Measurements from ENCODE around the gene ASPN.

ASPN gene

DNA sequence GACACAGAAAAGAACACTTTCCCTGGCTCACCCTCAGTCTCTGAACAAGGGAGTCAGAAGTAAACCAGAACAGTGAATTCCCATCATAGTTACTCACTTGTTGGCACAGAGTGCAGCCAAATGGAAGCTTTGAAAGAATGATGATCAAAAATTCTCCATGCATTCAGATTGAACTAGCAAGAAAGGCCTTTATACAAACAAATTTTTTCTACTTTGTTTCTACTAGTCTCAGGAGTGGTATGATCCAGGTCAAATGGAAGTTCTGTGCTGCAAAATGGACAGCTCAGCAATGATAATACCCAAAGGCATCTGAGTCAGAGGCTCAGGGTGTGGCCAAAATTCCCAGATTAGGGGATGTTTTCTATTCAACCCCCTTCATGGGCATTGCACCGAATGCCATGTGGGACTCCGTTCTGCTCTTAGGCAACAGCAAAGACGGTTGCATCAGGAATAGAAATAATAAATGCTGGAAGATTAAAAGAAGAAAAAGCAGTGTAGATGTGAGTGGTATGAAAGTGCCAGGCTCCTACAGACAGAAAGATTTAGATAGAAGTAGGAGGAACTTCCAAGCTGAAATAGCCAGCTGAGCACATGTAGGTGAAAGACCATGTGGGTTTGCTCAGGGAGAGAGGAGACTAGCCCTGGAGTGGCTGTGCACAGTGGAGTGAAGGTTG lies 24.0 kb upstream of the ASPN start:
- TF ChIP-seq EZH2 (IDR thresholded peaks at IDR 0.05; ENCODE audit: borderline replicate concordance, low read length) = no peak
- TF ChIP-seq, protein P1, sequence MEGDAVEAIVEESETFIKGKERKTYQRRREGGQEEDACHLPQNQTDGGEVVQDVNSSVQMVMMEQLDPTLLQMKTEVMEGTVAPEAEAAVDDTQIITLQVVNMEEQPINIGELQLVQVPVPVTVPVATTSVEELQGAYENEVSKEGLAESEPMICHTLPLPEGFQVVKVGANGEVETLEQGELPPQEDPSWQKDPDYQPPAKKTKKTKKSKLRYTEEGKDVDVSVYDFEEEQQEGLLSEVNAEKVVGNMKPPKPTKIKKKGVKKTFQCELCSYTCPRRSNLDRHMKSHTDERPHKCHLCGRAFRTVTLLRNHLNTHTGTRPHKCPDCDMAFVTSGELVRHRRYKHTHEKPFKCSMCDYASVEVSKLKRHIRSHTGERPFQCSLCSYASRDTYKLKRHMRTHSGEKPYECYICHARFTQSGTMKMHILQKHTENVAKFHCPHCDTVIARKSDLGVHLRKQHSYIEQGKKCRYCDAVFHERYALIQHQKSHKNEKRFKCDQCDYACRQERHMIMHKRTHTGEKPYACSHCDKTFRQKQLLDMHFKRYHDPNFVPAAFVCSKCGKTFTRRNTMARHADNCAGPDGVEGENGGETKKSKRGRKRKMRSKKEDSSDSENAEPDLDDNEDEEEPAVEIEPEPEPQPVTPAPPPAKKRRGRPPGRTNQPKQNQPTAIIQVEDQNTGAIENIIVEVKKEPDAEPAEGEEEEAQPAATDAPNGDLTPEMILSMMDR (IDR thresholded peaks at IDR 0.05; ENCODE audit: low read length) = no peak
- no peaks in the 10 kb centered on the region for H3K79me2 ChIP-seq (ENCODE audit: insufficient read depth, low read length)
- H3K4me1 ChIP-seq (ENCODE audit: insufficient read depth, low read length, severe bottlenecking) = no peaks in the 10 kb centered on the region
- H3K27me3 ChIP-seq (ENCODE audit: insufficient read depth, low read length) = no peaks in the 10 kb centered on the region
- no peaks in the 10 kb centered on the region for H3K9me3 ChIP-seq (ENCODE audit: low read length)
- H3K4me2 ChIP-seq (ENCODE audit: low read length) = no peak overlapping the region
- H4K20me1 ChIP-seq (ENCODE audit: insufficient read depth, low read length) = no peaks in the 10 kb centered on the region
- no peak overlapping the region for H3K9ac ChIP-seq (ENCODE audit: low read length)
- H2AFZ ChIP-seq (ENCODE audit: low read length) = no peak overlapping the region
- H3K4me3 ChIP-seq (ENCODE audit: low read depth, low read length, poor library complexity, severe bottlenecking) = no peak overlapping the region
- no peaks in the 10 kb centered on the region for H3K9me2 ChIP-seq (ENCODE audit: low read depth, low read length)
- H3F3A ChIP-seq (ENCODE audit: insufficient read depth, low read length) = no peaks in the 10 kb centered on the region
- no peaks in the 10 kb centered on the region for H3K36me3 ChIP-seq (ENCODE audit: insufficient read depth, low read length)
- no peak overlapping the region for H3K27ac ChIP-seq (ENCODE audit: low read depth, low read length, poor library complexity, severe bottlenecking)

DNA sequence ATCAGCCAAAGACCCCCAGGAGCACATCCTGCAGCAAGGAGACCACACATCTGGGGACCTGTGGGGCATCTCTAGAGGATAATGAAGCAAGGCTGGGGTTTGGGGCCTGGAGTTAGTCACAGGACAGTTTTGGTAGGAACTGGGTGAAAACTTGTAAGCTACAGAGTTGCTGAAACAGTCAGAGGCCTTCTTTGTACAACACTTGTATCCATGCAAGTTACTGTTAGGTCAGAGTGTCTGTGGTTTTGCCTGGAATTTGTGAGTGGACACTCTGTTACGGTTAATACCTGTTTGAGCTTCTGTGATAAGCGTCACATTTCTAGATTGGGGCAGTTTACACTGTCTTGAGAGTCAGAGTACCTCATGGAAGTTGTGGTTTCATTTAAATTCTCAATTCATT lies 22.6 kb upstream of the ASPN start:
- H3K9ac ChIP-seq (ENCODE audit: low read length) = no peak overlapping the region
- H3K27ac ChIP-seq (ENCODE audit: low read depth, low read length, poor library complexity, severe bottlenecking) = no peak overlapping the region
- H3K4me2 ChIP-seq (ENCODE audit: low read length) = no peak overlapping the region
- H3K9me3 ChIP-seq (ENCODE audit: low read length) = no peaks in the 10 kb centered on the region
- H4K20me1 ChIP-seq (ENCODE audit: insufficient read depth, low read length) = no peaks in the 10 kb centered on the region
- no peak overlapping the region for H2AFZ ChIP-seq (ENCODE audit: low read length)
- no peaks in the 10 kb centered on the region for H3K79me2 ChIP-seq (ENCODE audit: insufficient read depth, low read length)
- H3K36me3 ChIP-seq (ENCODE audit: insufficient read depth, low read length) = no peaks in the 10 kb centered on the region
- H3K9me2 ChIP-seq (ENCODE audit: low read depth, low read length) = no peaks in the 10 kb centered on the region
- no peak overlapping the region for H3K4me3 ChIP-seq (ENCODE audit: low read depth, low read length, poor library complexity, severe bottlenecking)
- TF ChIP-seq, protein P1 (IDR thresholded peaks at IDR 0.05; ENCODE audit: low read length) = no peak
- TF ChIP-seq EZH2 (IDR thresholded peaks at IDR 0.05; ENCODE audit: borderline replicate concordance, low read length) = no peak
- no peaks in the 10 kb centered on the region for H3K27me3 ChIP-seq (ENCODE audit: insufficient read depth, low read length)
- no peaks in the 10 kb centered on the region for H3F3A ChIP-seq (ENCODE audit: insufficient read depth, low read length)
- no peaks in the 10 kb centered on the region for H3K4me1 ChIP-seq (ENCODE audit: insufficient read depth, low read length, severe bottlenecking)

DNA sequence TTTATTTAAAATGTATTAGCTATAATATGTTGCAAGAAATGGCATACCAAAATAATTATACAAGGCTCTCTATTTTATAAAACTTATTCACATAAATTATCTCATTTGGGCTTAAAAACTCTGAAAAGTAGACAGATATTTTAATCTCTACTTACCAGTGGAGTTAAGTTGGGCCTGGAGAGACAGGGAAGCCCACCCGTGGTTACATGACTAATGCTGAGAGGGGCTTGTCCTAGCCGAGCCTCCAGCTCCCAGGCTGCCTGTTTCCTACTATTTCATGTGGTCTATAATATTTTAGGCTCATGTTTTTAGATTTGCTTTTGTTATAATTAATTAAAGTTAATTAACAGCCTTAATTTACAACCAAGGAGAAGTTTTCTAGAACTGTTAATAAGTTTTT lies 20.9 kb upstream of the ASPN start:
- TF ChIP-seq, protein P1 (IDR thresholded peaks at IDR 0.05; ENCODE audit: low read length) = no peak
- TF ChIP-seq EZH2 (IDR thresholded peaks at IDR 0.05; ENCODE audit: borderline replicate concordance, low read length) = no peak
- Histone ChIP-seq H3K4me1 (ENCODE audit: insufficient read depth, low read length, severe bottlenecking) (no peaks in the 10 kb centered on the region), H3K27ac (ENCODE audit: low read depth, low read length, poor library complexity, severe bottlenecking) (no peak overlapping the region), H3K79me2 (ENCODE audit: insufficient read depth, low read length) (no peaks in the 10 kb centered on the region), H3K9me3 (ENCODE audit: low read length) (no peaks in the 10 kb centered on the region), H3F3A (ENCODE audit: insufficient read depth, low read length) (no peaks in the 10 kb centered on the region), H3K9me2 (ENCODE audit: low read depth, low read length) (no peaks in the 10 kb centered on the region), H4K20me1 (ENCODE audit: insufficient read depth, low read length) (no peaks in the 10 kb centered on the region), H3K9ac (ENCODE audit: low read length) (no peak overlapping the region), H3K27me3 (ENCODE audit: insufficient read depth, low read length) (no peaks in the 10 kb centered on the region), H3K4me3 (ENCODE audit: low read depth, low read length, poor library complexity, severe bottlenecking) (no peak overlapping the region), H3K36me3 (ENCODE audit: insufficient read depth, low read length) (no peaks in the 10 kb centered on the region), H3K4me2 (ENCODE audit: low read length) (no peak overlapping the region), H2AFZ (ENCODE audit: low read length) (no peak overlapping the region)

All from OCI-LY1 (cell line).